Measurements from ENCODE around the gene KDM4C. TPM values are rescaled to one million over a fixed set of nuclear protein-coding genes. Genes with fewer than 3 reads are reported as not detected.

The KDM4C gene
- polyA plus RNA-seq, 5 donors = 9.9 to 18.3 (median 15.6) TPM

DNA sequence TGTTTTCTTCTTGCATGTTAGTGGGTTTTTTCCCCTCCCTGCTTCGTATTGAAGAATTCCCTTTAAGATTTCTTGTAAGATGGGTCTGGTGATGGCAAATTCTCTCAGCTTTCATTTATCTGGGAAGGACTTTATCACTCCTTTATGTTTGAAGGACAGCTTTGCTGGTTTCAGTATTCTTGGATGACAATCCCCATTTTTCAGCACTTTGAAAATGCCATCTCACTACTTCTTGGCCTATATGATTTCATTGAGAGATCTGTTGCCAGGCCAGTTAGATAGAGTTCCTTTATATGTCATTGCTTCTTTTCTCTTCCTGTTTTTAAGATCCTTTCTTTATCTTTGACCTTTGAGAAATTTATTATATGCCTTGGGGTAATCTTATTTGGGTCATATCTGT, 106.3 kb downstream of the KDM4C start:
- DNase-seq = no peak

DNA sequence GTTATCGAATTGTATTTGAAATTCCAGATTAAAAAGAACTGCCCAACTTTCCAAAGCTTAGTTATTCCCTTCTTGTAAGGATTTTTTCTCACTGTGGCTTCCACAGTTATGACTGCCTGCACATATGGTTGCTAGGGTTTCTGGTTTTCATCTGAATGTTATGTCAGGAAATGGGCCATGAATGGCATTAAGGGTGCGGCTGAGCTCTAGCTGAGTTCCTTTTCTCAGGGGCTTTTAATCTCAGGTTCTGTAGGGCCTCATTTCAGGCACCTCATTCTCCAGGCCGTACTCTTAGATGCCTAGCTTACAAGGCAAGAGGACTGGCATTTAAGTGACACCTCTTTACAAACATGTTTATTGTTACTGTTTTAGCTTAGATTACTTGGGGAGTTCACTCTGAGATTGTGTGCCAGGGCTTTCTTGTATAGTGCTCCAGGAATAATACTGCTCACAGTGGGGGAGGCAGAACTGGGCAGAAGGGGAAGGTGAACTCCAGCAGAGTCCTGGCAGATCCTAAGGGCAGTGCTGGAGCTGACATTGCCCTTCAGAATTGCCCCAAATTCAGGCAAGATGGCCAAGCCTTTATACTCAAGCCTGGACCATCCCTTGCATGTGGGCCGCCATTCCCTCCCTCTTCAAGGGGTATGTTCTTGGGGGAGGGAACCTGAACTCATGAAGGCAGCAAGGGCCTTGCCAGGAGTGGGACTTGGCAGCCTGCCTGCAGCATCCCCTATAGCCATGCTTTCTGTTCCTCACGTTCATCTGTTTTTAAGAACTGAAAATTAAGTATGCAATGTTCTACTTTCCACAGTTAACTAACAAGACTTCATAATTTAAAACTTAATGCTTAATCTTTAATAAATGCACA, 111.5 kb downstream of the KDM4C start:
- DNase-seq = no peak

- DNase-seq = no peak
These were observed 112.4 kb downstream of the KDM4C start for GRCh38 chr9:6870149-6870548.

- DNase-seq = no peak
These were observed 113.1 kb downstream of the KDM4C start for GRCh38 chr9:6870650-6871477.

- peak; percentile 17 to 28 for DNase-seq
These were observed 116.1 kb downstream of the KDM4C start for GRCh38 chr9:6873857-6874256.

DNA sequence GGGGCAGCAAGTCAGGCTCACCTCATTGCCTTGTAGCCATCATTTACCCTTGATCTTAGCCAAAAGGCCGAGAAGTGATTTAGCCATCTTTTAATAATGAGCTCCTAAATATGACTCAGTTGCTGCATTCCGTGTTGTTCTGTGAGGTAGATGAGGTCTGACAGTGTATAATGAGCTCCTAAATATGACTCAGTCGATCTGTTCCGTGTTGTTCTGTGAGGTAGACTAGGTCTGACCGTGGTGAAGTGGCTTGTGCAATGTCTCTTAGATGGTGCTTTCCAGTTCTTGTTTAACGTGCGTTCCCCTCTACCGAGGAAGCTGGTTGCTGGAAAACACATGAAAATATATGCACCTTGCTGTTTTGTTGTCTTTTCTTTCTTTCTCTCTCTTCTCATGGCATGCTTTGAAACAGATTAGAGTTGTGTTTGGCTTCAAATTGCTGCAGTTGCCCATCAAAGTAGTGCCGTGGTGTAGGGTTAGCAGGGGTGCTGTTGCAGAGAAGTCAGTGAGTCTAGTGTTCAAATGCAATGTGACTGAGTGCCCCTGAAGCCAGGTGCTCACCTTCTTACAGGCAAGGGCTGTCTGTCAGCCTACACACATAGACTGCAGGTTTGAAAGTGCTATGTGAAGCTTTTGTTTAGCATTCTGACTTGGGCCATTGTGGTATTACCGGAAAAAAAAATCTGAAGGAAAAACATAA, 118.6 kb downstream of the KDM4C start:
- DNase-seq = no peak

- DNase-seq = no peak
These were observed 119.9 kb downstream of the KDM4C start for GRCh38 chr9:6877671-6878161.

GRCh38 chr9:6880626-6881025, 122.9 kb downstream of the KDM4C start:
- no peak for DNase-seq

- no peak for DNase-seq
These were observed 126.3 kb downstream of the KDM4C start for GRCh38 chr9:6884101-6884500.

DNA sequence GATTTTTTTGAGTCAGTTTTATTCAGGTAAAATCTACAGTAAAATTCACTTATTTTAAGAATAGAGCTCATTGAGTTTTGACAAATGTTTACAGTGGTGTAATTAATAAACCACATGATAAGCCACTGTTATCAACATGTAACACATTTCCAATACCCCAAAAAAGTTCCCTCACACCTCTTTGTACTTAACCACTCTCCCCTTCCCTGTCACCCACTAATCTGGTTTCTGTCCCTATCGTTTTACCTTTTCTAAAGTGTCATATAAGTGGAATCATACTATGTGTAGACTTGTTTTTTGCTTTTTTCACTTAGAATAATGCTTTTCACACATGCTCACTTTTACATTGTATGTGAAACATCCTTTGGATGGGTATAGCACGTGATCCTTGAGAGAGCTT, 127.2 kb downstream of the KDM4C start:
- no peak for DNase-seq

DNA sequence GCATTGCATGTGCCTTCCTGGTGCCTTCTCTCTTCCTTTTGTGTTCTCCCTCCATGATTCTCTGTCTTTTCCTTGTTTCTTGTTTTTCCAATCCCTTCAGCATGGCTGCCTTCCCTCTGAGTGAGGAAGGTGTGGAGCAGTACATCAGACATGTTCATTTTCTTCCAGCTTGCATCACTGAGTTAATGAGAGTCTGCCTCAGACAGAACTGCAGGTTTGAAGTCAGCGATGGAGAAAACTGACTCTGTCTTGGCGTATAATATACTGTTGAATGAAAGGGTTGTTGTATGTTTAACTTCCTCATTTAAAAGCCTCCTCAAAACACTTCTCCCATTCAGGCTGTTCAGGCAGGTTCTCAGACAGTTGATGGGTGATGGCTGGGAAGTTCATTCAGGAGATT, 129.3 kb downstream of the KDM4C start:
- no peak for DNase-seq

GRCh38 chr9:6889868-6890267, 132.1 kb downstream of the KDM4C start:
- no peak for DNase-seq

DNA sequence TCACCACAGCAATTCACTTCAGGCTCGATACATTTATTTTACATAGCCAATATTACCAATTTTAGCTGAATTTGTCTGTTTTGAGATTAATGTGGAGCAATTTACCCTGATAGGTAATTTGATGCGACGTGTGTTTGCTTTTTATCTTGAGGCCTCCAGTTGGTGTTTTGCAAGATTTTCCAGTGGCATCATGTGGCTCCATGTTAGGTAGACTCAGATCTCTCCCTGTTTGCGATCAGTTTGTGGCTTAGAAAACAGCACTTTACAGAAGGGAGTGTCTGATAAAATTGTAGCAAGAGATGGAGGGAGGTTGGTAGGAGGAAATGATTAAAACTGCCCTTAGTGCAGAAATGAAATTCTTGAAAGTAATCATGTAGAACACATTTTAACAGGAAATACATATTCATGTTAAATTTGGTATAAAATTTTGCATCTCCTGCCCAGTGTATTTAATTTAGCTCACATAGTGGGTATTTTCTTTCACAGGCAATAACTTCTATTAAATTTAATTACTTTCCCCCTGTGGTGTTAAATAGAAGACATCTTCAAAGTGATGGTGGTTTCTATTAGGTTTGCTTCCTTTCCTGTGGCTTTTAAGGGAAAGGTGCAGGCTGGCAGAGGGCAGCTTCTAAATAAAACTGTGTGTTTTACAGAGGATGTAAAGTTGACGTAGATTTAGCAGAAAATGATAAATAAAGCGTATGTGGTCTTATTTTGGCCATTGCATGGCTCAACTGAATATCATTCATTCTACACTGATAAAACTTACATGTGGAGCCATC, 135.8 kb downstream of the KDM4C start:
- no peak for DNase-seq

DNA sequence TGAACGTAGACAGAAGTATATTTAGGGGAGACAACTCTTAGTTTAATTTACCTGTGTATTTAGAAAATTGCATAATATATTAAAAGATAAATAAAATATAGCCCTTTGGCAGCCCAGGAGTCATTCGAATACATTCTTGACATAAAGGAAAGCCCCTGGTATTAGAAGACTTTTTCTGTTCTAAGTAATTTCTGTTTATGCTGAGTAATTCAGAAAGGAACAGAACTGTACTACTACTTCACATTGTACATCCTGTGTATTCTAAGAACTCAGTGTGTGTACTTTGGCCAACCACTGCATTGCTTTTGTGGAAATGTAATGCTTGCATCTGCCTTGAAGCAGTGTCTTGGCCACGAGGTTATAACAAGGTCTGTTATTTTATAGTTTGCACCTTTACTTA, 136.4 kb downstream of the KDM4C start:
- DNase-seq = no peak

GRCh38 chr9:6895754-6896153, 138.0 kb downstream of the KDM4C start:
- DNase-seq = no peak

DNA sequence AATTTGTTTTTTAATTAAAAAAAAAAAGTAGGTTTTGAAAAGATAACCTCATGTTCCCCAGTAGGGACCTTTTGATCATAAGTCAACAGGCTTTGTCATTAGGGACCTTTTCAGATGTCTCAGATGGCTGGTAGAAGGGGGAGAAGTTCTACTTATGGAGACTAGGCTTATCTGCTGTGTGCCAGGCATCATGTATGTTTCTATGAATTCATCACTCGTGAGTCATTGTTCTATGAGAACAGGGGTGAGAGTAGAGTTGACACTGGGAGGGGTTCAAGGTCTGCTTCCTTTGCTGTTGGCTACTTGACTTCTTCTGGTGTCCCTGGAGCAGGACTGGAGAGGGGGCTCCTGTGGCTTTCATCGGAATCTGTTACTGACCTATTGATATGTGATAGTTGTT, 138.8 kb downstream of the KDM4C start:
- no peak for DNase-seq

DNA sequence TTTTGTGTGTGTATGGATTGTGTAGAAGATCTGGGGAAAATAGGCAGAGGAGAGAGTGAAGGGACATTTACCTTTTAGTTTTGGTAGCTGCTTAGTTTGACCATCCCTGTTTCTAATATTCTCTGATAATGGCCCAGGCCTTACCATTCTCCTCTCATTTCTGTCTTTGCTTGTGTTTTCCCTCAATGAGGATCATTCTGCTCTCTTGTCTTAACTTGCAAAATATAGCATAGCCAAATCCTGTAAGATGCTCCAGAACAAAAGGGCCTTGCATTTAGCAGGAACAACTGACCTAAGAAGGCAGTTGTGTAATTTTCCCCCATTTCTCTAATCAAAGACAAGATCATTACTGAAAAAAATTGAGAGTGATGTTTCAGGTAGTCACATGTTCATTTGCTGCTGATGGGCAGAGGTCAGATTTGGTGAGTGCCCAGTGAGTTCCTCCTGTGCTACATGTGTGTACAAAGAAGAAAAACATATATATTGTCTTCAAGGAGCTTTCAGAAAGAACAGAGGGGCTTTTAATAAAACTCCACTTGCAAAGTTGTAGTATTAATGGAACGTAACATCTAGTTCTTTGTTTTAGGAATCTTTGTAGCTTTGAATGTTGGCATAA, 139.5 kb downstream of the KDM4C start:
- no peak for DNase-seq

DNA sequence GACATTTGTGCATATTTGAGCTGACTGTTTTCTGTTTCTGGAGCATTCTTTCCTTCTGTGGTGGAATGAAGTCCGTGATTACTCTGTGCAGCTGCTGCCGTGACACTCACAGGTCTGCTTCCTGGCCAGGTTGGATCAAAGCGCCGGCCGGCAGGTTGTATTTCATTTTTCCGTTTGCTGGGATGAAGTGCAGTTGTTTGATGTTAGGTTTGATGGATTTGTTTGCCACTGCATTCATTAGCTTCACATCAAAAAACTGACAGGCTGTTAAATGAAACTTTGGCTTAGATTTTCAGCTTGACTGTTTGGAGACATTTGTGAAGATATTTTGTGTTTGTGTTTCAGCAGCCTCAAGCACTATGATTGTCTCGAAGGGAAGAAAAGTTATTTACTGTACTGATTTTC, 140.1 kb downstream of the KDM4C start:
- DNase-seq = peak in 1 of 2 donors; percentile 15

DNA sequence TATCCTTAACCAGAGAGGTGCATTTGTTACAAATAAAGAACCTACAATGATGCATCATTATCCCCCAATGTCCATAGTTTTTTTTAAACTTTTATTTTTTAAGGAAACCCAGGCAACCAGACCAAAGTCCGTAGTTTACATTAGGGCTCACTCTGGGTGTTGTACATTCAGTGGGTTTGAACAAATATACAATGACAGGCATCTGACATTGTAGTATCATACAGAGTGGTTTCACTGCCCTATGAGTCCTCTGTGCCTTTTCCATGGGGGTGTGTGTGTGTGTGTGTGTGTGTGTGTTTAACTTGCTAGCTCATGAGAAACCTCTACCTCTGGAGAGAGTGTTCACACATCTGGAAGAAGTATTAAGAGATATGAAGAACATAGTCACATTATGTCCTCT, 141.5 kb downstream of the KDM4C start:
- no peak for DNase-seq

DNA sequence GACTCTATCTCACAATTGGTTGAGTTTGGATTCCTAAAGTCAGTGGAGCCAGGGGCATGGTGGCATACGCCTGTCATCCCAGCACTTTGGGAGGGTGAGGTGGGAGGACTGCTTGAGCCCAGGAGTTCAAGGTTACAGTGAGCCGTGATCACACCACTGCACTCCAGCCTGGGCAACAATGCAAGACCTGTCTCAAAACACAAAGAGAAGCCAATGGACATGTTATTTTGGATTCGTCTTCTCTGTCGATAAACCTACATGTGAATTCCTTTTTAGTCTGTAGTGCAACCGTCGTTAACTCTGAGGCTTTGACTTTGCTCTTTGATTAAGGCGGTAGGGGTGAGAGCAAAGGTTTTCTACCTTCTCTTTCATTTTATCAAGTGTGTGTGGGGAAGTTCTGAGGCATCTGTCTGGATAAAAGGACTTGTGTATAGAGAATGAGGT, 142.7 kb downstream of the KDM4C start:
- no peak for DNase-seq

DNA sequence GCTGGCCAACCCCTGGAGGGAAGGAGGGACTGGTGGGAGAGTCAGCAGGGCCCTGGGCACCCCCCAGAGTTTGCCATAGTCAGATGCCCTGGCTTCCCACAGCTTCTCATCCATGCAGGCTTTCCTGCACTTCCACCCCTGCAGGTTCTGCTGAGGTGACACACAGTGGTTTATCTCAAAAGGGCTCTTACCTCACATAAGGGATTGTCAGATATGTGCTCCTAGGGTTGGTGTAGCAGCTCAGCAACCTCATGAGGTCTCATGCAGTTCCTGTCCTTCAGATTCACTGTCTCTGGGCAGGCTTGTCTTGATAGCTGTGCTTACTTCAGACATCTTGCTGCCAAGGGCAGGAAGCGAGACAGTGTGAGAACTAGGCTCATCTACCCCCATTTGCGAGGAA, 143.4 kb downstream of the KDM4C start:
- DNase-seq = no peak
